Gastrocnemius medialis (tissue), 4 donors: ENCODE data around the gene SASH3.

Experiments used
- POLR2A ChIP-seq, 2 donors: fragments of 450-650 bp; IDR thresholded peaks; one replicate each; pipeline ENCODE4 v1.6.1; 2017; ENCODE audit warnings: antibody characterized with exemption in 2 of 2, mild to moderate bottlenecking in 2 of 2, moderate library complexity in 2 of 2
- TF ChIP-seq, protein P1 (sequence below), 5 experiments: fragments of 450-650 bp in 3 of 5; fragments of 200-600 bp in 2 of 5; sonication (generic) in 2 of 5; IDR thresholded peaks in 4 of 5; conservative IDR thresholded peaks in 1 of 5; 1 replicate in 4 of 5; 2 replicates in 1 of 5; pipeline ENCODE4 v1.5.1; 2016 to 2019; ENCODE audit warnings: antibody characterized with exemption in 5 of 5, mild to moderate bottlenecking in 3 of 5, moderate library complexity in 3 of 5

DNA sequence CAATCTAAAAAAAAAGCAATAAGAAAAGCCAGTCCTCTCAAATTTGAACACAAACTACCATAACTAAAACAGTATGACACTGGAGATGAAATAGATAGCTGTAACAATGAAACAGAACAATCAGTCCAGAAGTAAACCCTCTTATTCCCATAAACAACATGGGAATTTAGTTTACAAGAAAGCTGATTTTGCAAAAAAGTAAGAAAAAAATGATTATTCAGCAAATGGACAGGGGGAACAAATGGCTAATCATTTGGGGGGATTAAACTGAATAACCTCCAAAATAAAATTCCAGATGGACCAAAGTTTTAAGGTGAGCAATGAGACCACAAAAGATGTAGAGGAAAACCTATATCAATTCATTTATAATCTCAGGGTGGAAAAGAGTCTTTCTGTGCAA lies 16.1 kb upstream of the SASH3 start:
- TF ChIP-seq, protein P1, sequence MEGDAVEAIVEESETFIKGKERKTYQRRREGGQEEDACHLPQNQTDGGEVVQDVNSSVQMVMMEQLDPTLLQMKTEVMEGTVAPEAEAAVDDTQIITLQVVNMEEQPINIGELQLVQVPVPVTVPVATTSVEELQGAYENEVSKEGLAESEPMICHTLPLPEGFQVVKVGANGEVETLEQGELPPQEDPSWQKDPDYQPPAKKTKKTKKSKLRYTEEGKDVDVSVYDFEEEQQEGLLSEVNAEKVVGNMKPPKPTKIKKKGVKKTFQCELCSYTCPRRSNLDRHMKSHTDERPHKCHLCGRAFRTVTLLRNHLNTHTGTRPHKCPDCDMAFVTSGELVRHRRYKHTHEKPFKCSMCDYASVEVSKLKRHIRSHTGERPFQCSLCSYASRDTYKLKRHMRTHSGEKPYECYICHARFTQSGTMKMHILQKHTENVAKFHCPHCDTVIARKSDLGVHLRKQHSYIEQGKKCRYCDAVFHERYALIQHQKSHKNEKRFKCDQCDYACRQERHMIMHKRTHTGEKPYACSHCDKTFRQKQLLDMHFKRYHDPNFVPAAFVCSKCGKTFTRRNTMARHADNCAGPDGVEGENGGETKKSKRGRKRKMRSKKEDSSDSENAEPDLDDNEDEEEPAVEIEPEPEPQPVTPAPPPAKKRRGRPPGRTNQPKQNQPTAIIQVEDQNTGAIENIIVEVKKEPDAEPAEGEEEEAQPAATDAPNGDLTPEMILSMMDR (IDR thresholded peaks at IDR 0.05 in 4 of 5, conservative IDR thresholded peaks at IDR 0.05 in 1 of 5) = no peak
- TF ChIP-seq POLR2A (IDR thresholded peaks at IDR 0.05) = no peak
